Fibroblast of lung (primary cell): ENCODE data around the gene PPP2R3B. TPM values are rescaled to one million over a fixed set of nuclear protein-coding genes. Genes with fewer than 3 reads are reported as not detected.

Source experiments
- DNase-seq, 2 donors: peaks; one replicate each; pipeline versions ENCODE4 v3.0.0 to v3.0.0-alpha.2; 2010; ENCODE audit warnings: low read depth in 2 of 2
- H2AFZ ChIP-seq: 2 replicates; pipeline ENCODE4 v1.5.1; 2012; ENCODE audit warnings: low read length, control low read depth, inconsistent platforms
- H3K27ac ChIP-seq: 2 replicates; pipeline ENCODE4 v1.5.1; 2011; ENCODE audit warnings: low read length, control low read depth; ENCODE audit not compliant: insufficient read depth
- H3K27me3 ChIP-seq: 2 replicates; pipeline ENCODE4 v1.5.1; 2011; ENCODE audit warnings: mild to moderate bottlenecking, low read length; ENCODE audit not compliant: control insufficient read depth, insufficient read depth
- H3K36me3 ChIP-seq: 2 replicates; pipeline ENCODE4 v1.5.1; 2011; ENCODE audit warnings: low read length; ENCODE audit not compliant: control insufficient read depth, insufficient read depth
- H3K4me1 ChIP-seq: 2 replicates; pipeline ENCODE4 v1.5.1; 2011; ENCODE audit warnings: low read length; ENCODE audit not compliant: control insufficient read depth, insufficient read depth; ENCODE audit errors: extremely low read depth
- H3K4me2 ChIP-seq: 2 replicates; pipeline ENCODE4 v1.5.1; 2011; ENCODE audit warnings: low read length, control low read depth; ENCODE audit not compliant: insufficient read depth; ENCODE audit errors: extremely low read depth
- H3K4me3 ChIP-seq, 4 experiments: fragments of 200-600 bp in 1 of 4; sonication (generic) in 1 of 4; replicated peaks in 1 of 4; 2 replicates each; pipeline ENCODE4 v1.5.1; 2011 to 2016; ENCODE audit warnings: low read length in 4 of 4, low read depth in 3 of 4, mild to moderate bottlenecking in 3 of 4, control low read depth in 2 of 4, inconsistent platforms in 1 of 4, mixed read lengths in 1 of 4; ENCODE audit not compliant: insufficient read depth in 1 of 4; ENCODE audit errors: control extremely low read depth in 1 of 4
- H3K79me2 ChIP-seq: 2 replicates; pipeline ENCODE4 v1.5.1; 2012; ENCODE audit warnings: mild to moderate bottlenecking, low read length, inconsistent platforms; ENCODE audit not compliant: control insufficient read depth, insufficient read depth
- H3K9ac ChIP-seq: 2 replicates; pipeline ENCODE4 v1.5.1; 2011; ENCODE audit warnings: mild to moderate bottlenecking, low read length, control low read depth; ENCODE audit not compliant: insufficient read depth
- H3K9me3 ChIP-seq: 2 replicates; pipeline ENCODE4 v1.5.1; 2012; ENCODE audit warnings: low read depth, low read length; ENCODE audit not compliant: control insufficient read depth, insufficient read depth
- H4K20me1 ChIP-seq: 2 replicates; pipeline ENCODE4 v1.5.1; 2011; ENCODE audit warnings: low read length; ENCODE audit not compliant: control insufficient read depth, insufficient read depth; ENCODE audit errors: extremely low read depth
- CTCF ChIP-seq, 2 donors: IDR thresholded peaks in 1 of 2; conservative IDR thresholded peaks in 1 of 2; 1 replicate in 1 of 2; 2 replicates in 1 of 2; pipeline ENCODE4 v1.5.1; 2011 to 2012; ENCODE audit warnings: low read length in 2 of 2, control low read depth in 1 of 2, inconsistent platforms in 1 of 2, low read depth in 1 of 2, mild to moderate bottlenecking in 1 of 2
- EZH2 ChIP-seq: IDR thresholded peaks from 2 replicates; pipeline ENCODE4 v1.5.1; 2012; ENCODE audit warnings: low read length, control low read depth, mild to moderate bottlenecking; ENCODE audit errors: missing control alignments
- polyA plus RNA-seq, 2 donors: library from polyadenylated mRNA; depleted of rRNA in 1 of 2; stranded (reverse) in 1 of 2; unstranded in 1 of 2; fragments of >200 nt; gene quantifications; 2 replicates each; pipeline ENCODE4 v1.2.1, GENCODE V29; 2011 to 2012; ENCODE audit warnings: missing spikeins in 1 of 2
- total RNA-seq: library from RNA; depleted of rRNA; stranded (reverse); fragments of >200 nt; gene quantifications from 2 replicates; pipeline ENCODE4 v1.2.1, GENCODE V29; 2014

The PPP2R3B gene
- total and polyA plus RNA-seq, 2 donors (not counting 1 experiment from before 2014, with no cell fraction given) = 3.2 to 14.7 TPM

- no peak overlapping the region for H3K9ac ChIP-seq
- no peak overlapping the region for H2AFZ ChIP-seq
- H3K9me3 ChIP-seq = no peaks in the 10 kb centered on the region
- H3K4me1 ChIP-seq = no peaks in the 10 kb centered on the region
- peaks cover under 1% of the 10 kb centered on the region for H3K36me3 ChIP-seq
- DNase-seq = no peak
- H3K4me2 ChIP-seq = no peak overlapping the region
- no peak overlapping the region for H3K4me3 ChIP-seq
- no peaks in the 10 kb centered on the region for H3K79me2 ChIP-seq
- no peak overlapping the region for H3K27ac ChIP-seq
- no peaks in the 10 kb centered on the region for H4K20me1 ChIP-seq
- TF ChIP-seq CTCF (conservative IDR thresholded peaks at IDR 0.05 in 1 of 2, IDR thresholded peaks at IDR 0.05 in 1 of 2; ENCODE audit: low read depth in 1 of 2, low read length in 2 of 2) (no peak), EZH2 (no peak)
- H3K27me3 ChIP-seq = no peaks in the 10 kb centered on the region
Measured at GRCh38 chrX:338281-338835, 48.3 kb downstream of the PPP2R3B start.

- no peak for DNase-seq
Measured at GRCh38 chrX:337331-337831, 49.3 kb downstream of the PPP2R3B start.

GRCh38 chrX:336227-336626 is 50.5 kb downstream of the PPP2R3B start:
- H3K9me3 ChIP-seq = no peaks in the 10 kb centered on the region

More at GRCh38 chrX:337331-337831, 49.3 kb downstream of the PPP2R3B start:
- Histone ChIP-seq H4K20me1 (no peaks in the 10 kb centered on the region), H3K4me1 (no peaks in the 10 kb centered on the region), H3K4me3 (no peak overlapping the region), H3K27ac (no peak overlapping the region), H3K9ac (no peak overlapping the region), H3K27me3 (no peaks in the 10 kb centered on the region), H2AFZ (no peak overlapping the region), H3K79me2 (no peaks in the 10 kb centered on the region), H3K9me3 (no peaks in the 10 kb centered on the region), H3K4me2 (no peak overlapping the region), H3K36me3 (peaks cover 1% of the 10 kb centered on the region)
- TF ChIP-seq EZH2 (no peak), CTCF (conservative IDR thresholded peaks at IDR 0.05 in 1 of 2, IDR thresholded peaks at IDR 0.05 in 1 of 2; ENCODE audit: low read depth in 1 of 2, low read length in 2 of 2) (no peak)

More at GRCh38 chrX:336227-336626, 50.5 kb downstream of the PPP2R3B start:
- Histone ChIP-seq H3K79me2 (no peaks in the 10 kb centered on the region), H3K36me3 (peaks cover 1% of the 10 kb centered on the region), H3K27me3 (no peaks in the 10 kb centered on the region), H3K27ac (no peak overlapping the region), H4K20me1 (no peaks in the 10 kb centered on the region), H3K4me3 (no peak overlapping the region), H3K4me1 (peaks cover 2% of the 10 kb centered on the region), H2AFZ (no peak overlapping the region), H3K9ac (no peak overlapping the region), H3K4me2 (no peak overlapping the region)
- TF ChIP-seq CTCF (conservative IDR thresholded peaks at IDR 0.05 in 1 of 2, IDR thresholded peaks at IDR 0.05 in 1 of 2; ENCODE audit: low read depth in 1 of 2, low read length in 2 of 2) = no peak
- no peak for TF ChIP-seq EZH2
- no peak for DNase-seq
